Lower leg skin (tissue), 4 donors: ENCODE data around the gene KRTAP10-10. TPM values are rescaled to one million over a fixed set of nuclear protein-coding genes. Genes with fewer than 3 reads are reported as not detected.
"Not testable (repeated sequence)": the region's sequence is repeated elsewhere in the genome, so short reads cannot be mapped to it uniquely, and the experiment has no call there.

Source experiments
- DNase-seq, 2 donors: peaks; one replicate each; pipeline ENCODE4 v3.0.0-alpha.2; 2019; ENCODE audit warnings: low spot score in 2 of 2
- H3K4me3 ChIP-seq: fragments of 200-600 bp; sonication (generic); 2 replicates; pipeline ENCODE4 v1.5.1; 2017; ENCODE audit warnings: mild to moderate bottlenecking, low read depth; ENCODE audit not compliant: poor library complexity, severe bottlenecking
- CTCF ChIP-seq, 3 donors: fragments of 450-650 bp; IDR thresholded peaks; one replicate each; pipeline ENCODE4 v1.5.1; 2016; ENCODE audit warnings: antibody characterized with exemption in 3 of 3, mild to moderate bottlenecking in 3 of 3, moderate library complexity in 2 of 3
- POLR2A ChIP-seq, 2 donors: fragments of 450-650 bp; IDR thresholded peaks; one replicate each; pipeline ENCODE4 v1.6.1; 2016 to 2017; ENCODE audit warnings: antibody characterized with exemption in 2 of 2, mild to moderate bottlenecking in 1 of 2, moderate library complexity in 1 of 2
- WGBS, 2 donors: methylation state at CpG; one replicate each; pipeline ENCODE4 v1.1.5; 2018; 5-methylcytosine and 5-hydroxymethylcytosine counted together
- intact Hi-C: fragments of 100-400 bp; cut with DNase I; formaldehyde crosslinking; loops from one replicate; pipeline ENCODE4 v1.15.0; 2023; ENCODE audit warnings: low total_unique reads
- total RNA-seq, 4 donors: library from RNA; depleted of rRNA; stranded (reverse); fragments of >200 nt; gene quantifications; one replicate each; pipeline ENCODE4 v1.1.0, GENCODE V29; 2016

KRTAP10-10 gene
- total RNA-seq, 4 donors from 2014 or later = 5.3 TPM; not detected in 3

DNA sequence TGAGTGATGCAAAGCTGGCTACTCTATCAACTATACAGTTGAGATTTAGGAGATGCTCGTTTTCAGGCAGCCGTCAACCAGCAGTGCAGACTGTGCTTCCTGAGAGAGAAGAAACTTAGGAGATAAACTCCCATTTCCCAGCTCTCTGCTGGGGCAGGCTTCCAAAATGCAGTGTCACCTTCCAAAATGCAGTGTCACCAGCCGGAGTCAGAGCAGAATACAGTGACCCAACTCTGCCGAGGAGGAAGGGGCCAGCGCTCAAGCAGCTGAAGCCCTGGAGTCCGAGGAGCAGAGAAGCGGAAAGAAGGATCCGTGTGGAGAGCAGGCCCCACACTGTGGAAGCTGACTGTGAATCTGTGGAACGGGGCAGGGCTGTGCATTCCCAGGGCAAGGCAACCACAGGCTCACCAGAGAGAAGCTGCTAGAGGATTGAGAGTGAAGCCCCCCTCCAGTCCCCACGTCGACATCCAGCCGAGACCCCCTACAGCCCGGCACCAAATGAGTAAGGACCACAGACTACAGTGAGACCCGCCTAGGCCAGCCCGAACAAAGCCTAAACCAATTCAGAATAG is 45.5 kb downstream of the KRTAP10-10 start:
- no peak overlapping the region for H3K4me3 ChIP-seq
- intact Hi-C loops = no loop called here
- TF ChIP-seq POLR2A (IDR thresholded peaks at IDR 0.05) = no peak
- 80 to 82% methylated on average over 15 of the region's 15 CpGs for WGBS, 2 donors
- DNase-seq = peak in 1 of 2 donors; percentile 64

DNA sequence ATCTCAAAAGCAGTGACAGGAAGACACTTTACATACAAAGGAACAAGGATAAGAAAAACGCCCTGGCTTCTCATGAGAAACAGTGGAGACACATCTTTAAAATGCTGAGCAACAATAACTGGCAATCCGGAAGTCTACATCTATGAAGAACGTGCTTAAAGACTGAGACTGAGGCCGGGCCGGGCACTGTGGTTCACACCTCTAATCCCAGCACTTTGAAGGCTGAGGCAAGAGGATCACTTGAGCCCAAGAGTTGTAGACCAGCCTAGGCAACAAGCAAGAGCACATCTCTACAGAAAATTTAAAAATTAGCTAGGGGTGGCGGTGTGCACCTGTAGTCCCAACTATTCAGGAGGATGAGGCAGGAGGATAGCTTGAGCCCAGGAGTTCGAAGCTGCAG is 46.9 kb downstream of the KRTAP10-10 start:
- no peak overlapping the region for H3K4me3 ChIP-seq
- WGBS, 2 donors = 75 to 79% methylated on average over 7 of the region's 7 CpGs
- intact Hi-C loops = no loop called here
- DNase-seq = peak in 1 of 2 donors; percentile 54
- TF ChIP-seq POLR2A (IDR thresholded peaks at IDR 0.05) (no peak), CTCF (IDR thresholded peaks at IDR 0.05) (no peak)

- no peak overlapping the region for H3K4me3 ChIP-seq
- peak in 1 of 2 donors; percentile 61 for DNase-seq
- intact Hi-C loops = no loop called here
- WGBS, 2 donors = 73 to 74% methylated on average over 6 of the region's 6 CpGs
- TF ChIP-seq CTCF (IDR thresholded peaks at IDR 0.05) (no peak), POLR2A (IDR thresholded peaks at IDR 0.05) (no peak)
These were observed 47.3 kb downstream of the KRTAP10-10 start for GRCh38 chr21:44684483-44684882.

DNA sequence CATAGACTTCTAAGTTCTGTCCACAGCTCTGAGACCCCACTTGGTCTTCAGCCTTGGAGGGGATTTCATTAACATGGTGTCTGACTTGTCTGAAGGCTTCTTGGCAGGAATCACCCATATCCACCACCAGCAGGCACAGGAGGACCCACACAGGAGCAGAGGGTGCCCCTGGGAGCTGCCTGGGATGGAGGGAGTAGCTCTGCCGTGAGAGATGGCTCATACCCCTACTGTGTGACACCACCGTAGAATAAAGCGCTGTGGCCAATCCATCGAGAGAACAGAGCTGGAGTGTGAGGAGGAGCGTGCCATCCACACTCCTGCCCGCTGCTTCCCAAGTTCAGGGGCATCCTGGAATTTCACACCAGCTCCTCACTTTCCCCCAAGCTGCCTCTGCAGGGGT is 47.9 kb downstream of the KRTAP10-10 start:
- peak in 1 of 2 donors; percentile 63 for DNase-seq
- WGBS, 2 donors = 84 to 87% methylated on average over 6 of the region's 6 CpGs
- intact Hi-C loops = not testable (repeated sequence)

DNA sequence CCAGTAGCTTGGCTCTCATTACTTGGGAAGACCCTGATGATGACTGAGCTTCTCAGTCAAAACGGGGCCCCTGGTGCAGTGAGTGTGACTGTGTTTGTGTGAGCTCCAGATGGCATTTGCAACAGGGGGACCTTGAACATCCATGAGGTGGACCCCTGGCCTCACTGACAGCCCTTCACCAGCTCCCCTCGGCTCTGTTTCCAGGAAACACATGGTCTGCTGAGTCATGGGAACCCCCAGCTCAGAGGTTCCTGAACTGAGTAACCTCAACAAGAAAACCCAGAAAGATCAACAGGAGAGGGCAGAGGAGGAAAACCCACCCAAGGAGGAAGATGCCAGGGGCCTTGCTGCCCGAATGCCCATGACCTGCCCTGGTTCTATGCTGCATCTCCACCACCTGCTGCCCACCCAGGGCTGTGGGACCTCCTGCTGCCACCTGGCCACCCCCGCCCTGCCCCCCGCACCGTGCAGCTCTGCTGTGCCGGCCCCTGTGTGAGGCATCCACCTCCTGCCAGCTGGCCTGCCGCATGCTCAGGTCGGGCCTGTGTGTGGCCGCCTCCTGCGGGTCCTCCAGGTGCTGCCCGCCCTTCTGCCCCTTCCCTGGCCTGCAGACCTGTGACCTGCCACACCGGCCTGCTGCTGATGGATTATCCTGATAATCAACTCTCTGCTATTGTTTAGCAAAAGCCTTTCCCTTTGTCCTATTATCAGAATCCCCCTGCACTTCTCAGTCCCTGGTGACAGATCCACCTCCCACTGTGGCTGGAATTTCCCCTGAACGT is 49.0 kb downstream of the KRTAP10-10 start:
- H3K4me3 ChIP-seq = no peak overlapping the region
- intact Hi-C loops = no loop called here
- no peak for TF ChIP-seq CTCF (IDR thresholded peaks at IDR 0.05)
- TF ChIP-seq POLR2A (IDR thresholded peaks at IDR 0.05) = no peak
- WGBS, 2 donors = 49 to 58% methylated on average over 10 to 12 of the region's 14 CpGs
- peak in 1 of 2 donors; percentile 43 for DNase-seq

More for the DNA sequence above, 47.9 kb downstream of the KRTAP10-10 start:
- H3K4me3 ChIP-seq = not testable (repeated sequence)

GRCh38 chr21:44686843-44687561 is 49.8 kb downstream of the KRTAP10-10 start:
- no peak for TF ChIP-seq POLR2A (IDR thresholded peaks at IDR 0.05)
- no peak overlapping the region for H3K4me3 ChIP-seq
- 78% methylated on average over 25 of the region's 25 CpGs for WGBS, 2 donors
- peak in 1 of 2 donors; percentile 72 for DNase-seq
- intact Hi-C loops = no loop called here

DNA sequence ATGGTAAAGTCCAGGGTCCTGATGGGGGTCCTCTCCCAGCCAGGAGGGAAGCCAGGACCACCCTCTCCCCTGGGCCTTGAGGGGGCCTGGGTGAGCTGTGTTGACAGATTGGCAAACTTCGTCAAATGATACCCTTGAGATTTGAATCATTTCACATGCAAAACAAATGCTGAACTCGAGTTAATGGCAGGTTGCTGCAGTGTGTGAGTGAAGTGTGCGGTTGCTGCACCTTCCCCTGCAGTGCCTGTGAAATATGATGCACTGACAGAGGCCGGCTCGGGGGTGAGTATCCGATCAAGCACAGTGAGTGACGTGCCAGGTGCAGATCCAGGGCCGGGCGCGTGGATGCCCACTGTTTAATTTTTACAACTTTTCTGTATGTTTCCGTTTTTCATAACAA is 50.5 kb downstream of the KRTAP10-10 start:
- WGBS, 2 donors = 66 to 72% methylated on average over 11 of the region's 11 CpGs
- intact Hi-C loops = no loop called here
- TF ChIP-seq CTCF (IDR thresholded peaks at IDR 0.05) (no peak), POLR2A (IDR thresholded peaks at IDR 0.05) (no peak)
- no peak overlapping the region for H3K4me3 ChIP-seq
- peak in 1 of 2 donors; percentile 73 for DNase-seq
